ENCODE results near the gene HMMR. TPM values are rescaled to one million over a fixed set of nuclear protein-coding genes. Genes with fewer than 3 reads are reported as not detected.
A peak's percentile ranks its signal among the peaks of the same experiment; 100 is the strongest.
"Not testable (repeated sequence)": the region's sequence is repeated elsewhere in the genome, so short reads cannot be mapped to it uniquely, and the experiment has no call there.

Gene HMMR
- total and polyA plus RNA-seq, 2 donors (not counting 1 experiment from before 2014, with no cell fraction given): 0.34 to 1.6 TPM

DNA sequence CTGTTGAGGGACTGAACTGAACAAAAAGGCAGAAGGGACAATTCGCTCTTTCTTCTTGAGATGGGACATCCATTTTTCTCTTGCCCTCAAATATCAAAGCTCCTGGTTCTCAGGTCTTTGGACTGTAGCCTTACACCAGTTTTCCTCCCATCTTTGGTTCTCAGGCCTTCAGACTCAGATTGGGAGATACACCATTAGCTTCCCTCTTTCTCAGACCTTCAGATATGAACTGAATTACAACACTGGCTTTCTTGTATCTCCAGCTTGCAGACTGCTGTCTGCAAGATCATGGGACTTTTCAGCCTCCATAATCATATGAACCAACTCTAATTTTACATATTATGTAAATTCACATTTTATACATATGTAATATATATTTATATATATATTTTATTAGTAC lies 35.6 kb upstream of the HMMR start:
- no peak for ATAC-seq (ENCODE audit: low read depth)
- Histone ChIP-seq H3K4me2 (replicated peaks; ENCODE audit: low read depth, low read length, poor library complexity, severe bottlenecking) (no peak overlapping the region), H4K20me1 (ENCODE audit: control insufficient read depth, insufficient read depth, low read length, poor library complexity, severe bottlenecking) (no peaks in the 10 kb centered on the region), H3K79me2 (ENCODE audit: control insufficient read depth, insufficient read depth, low read length) (no peaks in the 10 kb centered on the region), H3K27ac (ENCODE audit: low read length in 2 of 2) (no peak overlapping the region), H3K4me1 (ENCODE audit: control insufficient read depth in 2 of 2, insufficient read depth in 2 of 2, low read length in 2 of 2) (no peaks in the 10 kb centered on the region), H3K36me3 (replicated peaks in 1 of 2; ENCODE audit: control extremely low read depth in 1 of 2, control insufficient read depth in 1 of 2, extremely low read depth in 1 of 2, insufficient read depth in 2 of 2, low read length in 1 of 2) (no peaks in the 10 kb centered on the region), H3K27me3 (replicated peaks in 1 of 4; ENCODE audit: control extremely low read depth in 1 of 4, control insufficient read depth in 3 of 4, insufficient read depth in 4 of 4, low read length in 3 of 4) (no peaks in the 10 kb centered on the region), H3K9ac (ENCODE audit: low read length) (no peak overlapping the region), H3K4me3 (ENCODE audit: control extremely low read depth in 1 of 5, extremely low read depth in 1 of 5, insufficient read depth in 1 of 5, low read depth in 2 of 5, low read length in 4 of 5) (no peak overlapping the region), H2AFZ (ENCODE audit: insufficient read depth, low read depth, low read length, poor library complexity, severe bottlenecking) (no peak overlapping the region), H3K9me3 (ENCODE audit: control extremely low read depth in 1 of 3, control insufficient read depth in 2 of 3, insufficient read depth in 1 of 3, low read length in 2 of 3) (no peaks in the 10 kb centered on the region)
- DNase-seq: no peak
- Mint-ChIP-seq H3K27me3 (peaks cover 17% of the 10 kb centered on the region), H3K4me1 (peaks cover 6% of the 10 kb centered on the region), H3K4me3 (no peak overlapping the region), H3K27ac (no peak overlapping the region), H3K9me3 (ENCODE audit: insufficient read depth) (no peaks in the 10 kb centered on the region)
- WGBS (ENCODE audit: insufficient coverage): 100% methylated on average over 1 of the region's 1 CpG
- ChIA-PET POLR2A (no interaction called here), CTCF (interaction anchor here (0.9 kb wide), 1 partner anchor 17 kb away, joined by 3 read pairs; no protein-coding TSS in a partner anchor)
- intact Hi-C loops (cut with micrococcal nuclease): no loop called here
- TF ChIP-seq CTCF (IDR thresholded peaks at IDR 0.05) (no peak), EZH2 (IDR thresholded peaks at IDR 0.05; ENCODE audit: borderline replicate concordance, insufficient read depth, low read depth, low read length, poor library complexity, severe bottlenecking) (no peak)

- 0% methylated on average over 2 of the region's 4 CpGs for WGBS (ENCODE audit: insufficient coverage)
- H4K20me1 ChIP-seq (ENCODE audit: control insufficient read depth, insufficient read depth, low read length, poor library complexity, severe bottlenecking); H3K4me1 Mint-ChIP-seq; H3K4me1 ChIP-seq (ENCODE audit: control insufficient read depth in 2 of 2, insufficient read depth in 2 of 2, low read length in 2 of 2); H3K4me3 Mint-ChIP-seq; ATAC-seq (ENCODE audit: low read depth); H3K4me2 ChIP-seq (replicated peaks; ENCODE audit: low read depth, low read length, poor library complexity, severe bottlenecking); H3K27me3 ChIP-seq (replicated peaks in 1 of 4; ENCODE audit: control extremely low read depth in 1 of 4, control insufficient read depth in 3 of 4, insufficient read depth in 4 of 4, low read length in 3 of 4); H3K36me3 ChIP-seq (replicated peaks in 1 of 2; ENCODE audit: control extremely low read depth in 1 of 2, control insufficient read depth in 1 of 2, extremely low read depth in 1 of 2, insufficient read depth in 2 of 2, low read length in 1 of 2); H3K4me3 ChIP-seq (ENCODE audit: control extremely low read depth in 1 of 5, extremely low read depth in 1 of 5, insufficient read depth in 1 of 5, low read depth in 2 of 5, low read length in 4 of 5); intact Hi-C loops (cut with micrococcal nuclease); DNase-seq; H3K9ac ChIP-seq (ENCODE audit: low read length); POLR2A ChIA-PET; H3K9me3 Mint-ChIP-seq (ENCODE audit: insufficient read depth); H3K79me2 ChIP-seq (ENCODE audit: control insufficient read depth, insufficient read depth, low read length); H3K27ac ChIP-seq (ENCODE audit: low read length in 2 of 2); H3K9me3 ChIP-seq (ENCODE audit: control extremely low read depth in 1 of 3, control insufficient read depth in 2 of 3, insufficient read depth in 1 of 3, low read length in 2 of 3); H3K27ac Mint-ChIP-seq: not testable (repeated sequence)
- H3K27me3 Mint-ChIP-seq: peaks cover 16% of the 10 kb centered on the region
- CTCF ChIA-PET: interaction anchor here (2.5 kb wide), 1 partner anchor 17 kb away, joined by 6 read pairs; no protein-coding TSS in a partner anchor
- H2AFZ ChIP-seq (ENCODE audit: insufficient read depth, low read depth, low read length, poor library complexity, severe bottlenecking): peak overlapping the region; percentile 46
Measured at GRCh38 chr5:163426128-163426527, 34.3 kb upstream of the HMMR start.
